HEK293T (cell line): Measurements from ENCODE around the gene GPD1.

Experiments used
- CTCF ChIA-PET: fragments of 350-600 bp; formaldehyde crosslinking; extraction: SDS; loops from one replicate; lab custom pipeline; 2021; ENCODE audit warnings: antibody characterized with exemption, inconsistent platforms; lab: Yijun Ruan, JAX
- POLR2A ChIA-PET: fragments of 350-600 bp; formaldehyde crosslinking; extraction: SDS; loops from one replicate; lab custom pipeline; 2020; ENCODE audit warnings: antibody characterized with exemption, inconsistent platforms; lab: Yijun Ruan, JAX
- DNase-seq: peaks from one replicate; pipeline ENCODE4 v3.0.0; 2012; ENCODE audit warnings: mixed read lengths; ENCODE audit errors: extremely low spot score
- ARNT ChIP-seq: fragments of 450-650 bp; IDR thresholded peaks from 2 replicates; pipeline ENCODE4 v1.6.1; 2017; ENCODE audit warnings: mild to moderate bottlenecking
- BHLHE40 ChIP-seq: fragments of 450-650 bp; IDR thresholded peaks from 2 replicates; pipeline ENCODE4 v1.6.1; 2016; ENCODE audit warnings: mild to moderate bottlenecking, moderate library complexity, borderline replicate concordance
- CTBP1 ChIP-seq: fragments of 450-650 bp; IDR thresholded peaks from 2 replicates; pipeline ENCODE4 v1.6.1; 2016; ENCODE audit warnings: borderline replicate concordance
- ELF4 ChIP-seq: fragments of 450-650 bp; IDR thresholded peaks from 2 replicates; pipeline ENCODE4 v1.6.1; 2017; ENCODE audit warnings: antibody characterized with exemption
- FOXA1 ChIP-seq: fragments of 450-650 bp; IDR thresholded peaks from 2 replicates; pipeline ENCODE4 v1.6.1; 2016; ENCODE audit warnings: mild to moderate bottlenecking
- FOXK2 ChIP-seq: fragments of 450-650 bp; IDR thresholded peaks from 2 replicates; pipeline ENCODE4 v1.6.1; 2016; ENCODE audit warnings: mild to moderate bottlenecking
- FOXM1 ChIP-seq: fragments of 450-650 bp; IDR thresholded peaks from 2 replicates; pipeline ENCODE4 v1.6.1; 2017; ENCODE audit warnings: mild to moderate bottlenecking, borderline replicate concordance
- HDGF ChIP-seq: fragments of 450-650 bp; IDR thresholded peaks from 2 replicates; pipeline ENCODE4 v1.6.1; 2017; ENCODE audit warnings: antibody characterized with exemption, borderline replicate concordance
- L3MBTL2 ChIP-seq: fragments of 450-650 bp; conservative IDR thresholded peaks from 2 replicates; pipeline ENCODE4 v1.6.1; 2016; ENCODE audit warnings: mild to moderate bottlenecking
- LEF1 ChIP-seq: fragments of 450-650 bp; IDR thresholded peaks from 2 replicates; pipeline ENCODE4 v1.6.1; 2017; ENCODE audit warnings: mild to moderate bottlenecking, borderline replicate concordance
- NFRKB ChIP-seq: fragments of 450-650 bp; IDR thresholded peaks from 2 replicates; pipeline ENCODE4 v1.6.1; 2016; ENCODE audit warnings: mild to moderate bottlenecking, moderate library complexity
- PKNOX1 ChIP-seq: fragments of 450-650 bp; IDR thresholded peaks from 2 replicates; pipeline ENCODE4 v1.6.1; 2016
- SP1 ChIP-seq: fragments of 450-650 bp; IDR thresholded peaks from 2 replicates; pipeline ENCODE4 v1.6.1; 2017
- SUZ12 ChIP-seq: fragments of 450-650 bp; IDR thresholded peaks from 2 replicates; pipeline ENCODE4 v1.6.1; 2016; ENCODE audit warnings: mild to moderate bottlenecking
- TARDBP ChIP-seq: fragments of 450-650 bp; IDR thresholded peaks from 2 replicates; pipeline ENCODE4 v1.6.1; 2016
- ZNF384 ChIP-seq: fragments of 450-650 bp; IDR thresholded peaks from 2 replicates; pipeline ENCODE4 v1.6.1; 2016

GPD1 gene

GRCh38 chr12:50087151-50087550 lies 16.7 kb upstream of the GPD1 start:
- ChIA-PET POLR2A (no interaction called here), CTCF (interaction anchor here (0.9 to 1.3 kb wide), 2 partner anchors 24 to 86 kb away, joined by 3 to 5 read pairs; no protein-coding TSS in a partner anchor)
- no peak for TF ChIP-seq ELF4
- TF ChIP-seq TARDBP: no peak
- no peak for TF ChIP-seq SP1
- TF ChIP-seq CTBP1: no peak
- no peak for TF ChIP-seq NFRKB
- no peak for TF ChIP-seq ZNF384
- TF ChIP-seq FOXM1: no peak
- no peak for TF ChIP-seq ARNT
- no peak for TF ChIP-seq FOXK2
- TF ChIP-seq SUZ12: no peak
- DNase-seq: no peak

- ChIA-PET CTCF (interaction anchor here (0.9 to 1.3 kb wide), 2 partner anchors 25 to 85 kb away, joined by 3 to 5 read pairs; no protein-coding TSS in a partner anchor), POLR2A (interaction anchor here (0.7 kb wide), 1 partner anchor 22 kb away, joined by 3 read pairs; no protein-coding TSS in a partner anchor)
- no peak for DNase-seq
- no peak for TF ChIP-seq SP1
Observed at GRCh38 chr12:50087995-50088394, 15.8 kb upstream of the GPD1 start.

GRCh38 chr12:50088577-50089335 lies 15.1 kb upstream of the GPD1 start:
- peak; percentile 59 for DNase-seq
- POLR2A ChIA-PET: interaction anchor here (0.7 kb wide), 1 partner anchor 22 kb away, joined by 3 read pairs; no protein-coding TSS in a partner anchor
- TF ChIP-seq SUZ12 (no peak), ARNT (no peak), FOXA1 (no peak), FOXM1 (no peak), TARDBP (no peak), PKNOX1 (no peak), SP1 (no peak), ZNF384 (no peak), FOXK2 (no peak), ELF4 (no peak), HDGF (no peak), LEF1 (no peak), CTBP1 (no peak), NFRKB (no peak), L3MBTL2 (no peak), BHLHE40 (no peak)

GRCh38 chr12:50089730-50090129 lies 14.1 kb upstream of the GPD1 start:
- ChIA-PET POLR2A (no interaction called here), CTCF (interaction anchor here (0.6 to 1.0 kb wide), 3 partner anchors 11 to 22 kb away, joined by 3 read pairs; no protein-coding TSS in a partner anchor)
- TF ChIP-seq L3MBTL2: no peak
- no peak for TF ChIP-seq CTBP1
- TF ChIP-seq ZNF384: no peak
- no peak for TF ChIP-seq HDGF
- no peak for TF ChIP-seq TARDBP
- no peak for TF ChIP-seq SUZ12
- TF ChIP-seq LEF1: no peak
- no peak for TF ChIP-seq SP1
- no peak for DNase-seq

More at GRCh38 chr12:50088577-50089335, 15.1 kb upstream of the GPD1 start:
- CTCF ChIA-PET: interaction anchor here (0.9 to 1.3 kb wide), 3 partner anchors 21 to 84 kb away, joined by 3 to 5 read pairs (median 3); no protein-coding TSS in a partner anchor

- POLR2A ChIA-PET: no interaction called here
- TF ChIP-seq BHLHE40 (no peak), NFRKB (no peak), FOXA1 (no peak), FOXM1 (no peak)
- CTCF ChIA-PET: interaction anchor here (0.5 to 0.6 kb wide), 2 partner anchors 12 to 212 kb away, joined by 3 read pairs; no protein-coding TSS in a partner anchor
Observed at GRCh38 chr12:50090391-50090790, 13.4 kb upstream of the GPD1 start.

GRCh38 chr12:50097952-50098351 lies 5.9 kb upstream of the GPD1 start:
- TF ChIP-seq BHLHE40 (no peak), NFRKB (no peak), ARNT (no peak), LEF1 (no peak), SP1 (no peak), SUZ12 (no peak), PKNOX1 (no peak), ELF4 (no peak), HDGF (no peak), FOXA1 (no peak), TARDBP (no peak), L3MBTL2 (no peak), FOXM1 (no peak), CTBP1 (no peak), ZNF384 (no peak), FOXK2 (no peak)
- POLR2A ChIA-PET: interaction anchor here (1.0 kb wide), 1 partner anchor 13 kb away, joined by 4 read pairs; the partner anchor contains the start of gene SMARCD1
- DNase-seq: no peak
- CTCF ChIA-PET: no interaction called here

More at GRCh38 chr12:50090391-50090790, 13.4 kb upstream of the GPD1 start:
- DNase-seq: no peak
